Activated CD8-positive, alpha-beta T cell treated with anti-CD3 and anti-CD28 coated beads for 36 hours (primary cell): ENCODE measurements around the gene CDSN. TPM values are rescaled to one million over a fixed set of nuclear protein-coding genes. Genes with fewer than 3 reads are reported as not detected.

Source experiments
- ATAC-seq: fragments of 200-7000 bp; cut with Tn5 transposase; one replicate; pipeline ENCODE4 v1.10.0; 2021; ENCODE audit warnings: mild to moderate bottlenecking, moderate library complexity
- CTCF ChIA-PET: fragments of 350-600 bp; sonication (Branson Sonifier 250); formaldehyde crosslinking; loops from one replicate; lab custom pipeline; 2021; ENCODE audit warnings: antibody characterized with exemption; lab: Charles Lee
- POLR2A ChIA-PET: fragments of 350-600 bp; sonication (Branson Sonifier 250); formaldehyde crosslinking; loops from one replicate; lab custom pipeline; 2021; ENCODE audit warnings: antibody characterized with exemption; lab: Charles Lee
- DNase-seq: peaks from one replicate; pipeline ENCODE4 v3.0.0-alpha.2; 2020
- H3K27ac Mint-ChIP-seq: one replicate; pipeline ENCODE4 v1.8.0; 2021; ENCODE audit warnings: mild to moderate bottlenecking, mixed read lengths
- H3K27me3 Mint-ChIP-seq: one replicate; pipeline ENCODE4 v1.8.0; 2021; ENCODE audit warnings: mixed read lengths
- H3K36me3 Mint-ChIP-seq: one replicate; pipeline ENCODE4 v1.8.0; 2021; ENCODE audit warnings: low read depth, mixed read lengths
- H3K4me1 Mint-ChIP-seq: one replicate; pipeline ENCODE4 v1.8.0; 2021; ENCODE audit warnings: low read depth, mixed read lengths
- H3K4me3 Mint-ChIP-seq: one replicate; pipeline ENCODE4 v1.8.0; 2021; ENCODE audit warnings: mild to moderate bottlenecking, moderate library complexity, mixed read lengths
- H3K9me3 Mint-ChIP-seq: one replicate; pipeline ENCODE4 v1.8.0; 2021; ENCODE audit warnings: mixed read lengths
- intact Hi-C: fragments of 100-400 bp; cut with micrococcal nuclease; formaldehyde crosslinking; loops from one replicate; pipeline ENCODE4 v1.10.0; 2022
- total RNA-seq, 2 experiments: library from RNA; stranded (reverse); gene quantifications; one replicate each; pipeline ENCODE4 v1.2.3, GENCODE V29; 2021
- TF ChIP-seq, protein P1 (sequence below): fragments of 200-600 bp; IDR thresholded peaks from one replicate; pipeline ENCODE4 v1.8.0; 2022; ENCODE audit warnings: antibody characterized with exemption, mild to moderate bottlenecking

Gene CDSN
- total RNA-seq, 2 experiments from 2014 or later, result not detected

DNA sequence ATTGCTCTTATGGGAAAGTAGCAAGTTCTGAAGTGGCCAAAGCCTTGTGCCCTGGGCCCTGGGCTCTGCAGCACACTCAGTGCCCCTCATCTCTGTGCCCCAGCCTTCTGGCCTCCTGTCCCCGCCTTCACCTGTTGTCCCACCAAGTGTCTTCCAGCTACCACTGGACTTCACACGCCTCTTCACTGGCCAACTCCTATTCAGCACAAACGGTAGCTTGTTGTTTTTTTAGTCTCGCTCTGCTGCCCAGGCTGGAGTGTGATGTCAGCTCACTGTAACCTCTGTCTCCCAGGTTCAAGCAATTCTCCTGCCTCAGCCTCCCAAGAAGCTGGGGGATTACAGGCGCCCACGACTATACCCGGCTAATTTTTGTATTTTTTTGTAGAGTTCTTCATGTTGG is 32.5 kb upstream of the CDSN start:
- DNase-seq (no peak), ATAC-seq (no peak)
- TF ChIP-seq, protein P1, sequence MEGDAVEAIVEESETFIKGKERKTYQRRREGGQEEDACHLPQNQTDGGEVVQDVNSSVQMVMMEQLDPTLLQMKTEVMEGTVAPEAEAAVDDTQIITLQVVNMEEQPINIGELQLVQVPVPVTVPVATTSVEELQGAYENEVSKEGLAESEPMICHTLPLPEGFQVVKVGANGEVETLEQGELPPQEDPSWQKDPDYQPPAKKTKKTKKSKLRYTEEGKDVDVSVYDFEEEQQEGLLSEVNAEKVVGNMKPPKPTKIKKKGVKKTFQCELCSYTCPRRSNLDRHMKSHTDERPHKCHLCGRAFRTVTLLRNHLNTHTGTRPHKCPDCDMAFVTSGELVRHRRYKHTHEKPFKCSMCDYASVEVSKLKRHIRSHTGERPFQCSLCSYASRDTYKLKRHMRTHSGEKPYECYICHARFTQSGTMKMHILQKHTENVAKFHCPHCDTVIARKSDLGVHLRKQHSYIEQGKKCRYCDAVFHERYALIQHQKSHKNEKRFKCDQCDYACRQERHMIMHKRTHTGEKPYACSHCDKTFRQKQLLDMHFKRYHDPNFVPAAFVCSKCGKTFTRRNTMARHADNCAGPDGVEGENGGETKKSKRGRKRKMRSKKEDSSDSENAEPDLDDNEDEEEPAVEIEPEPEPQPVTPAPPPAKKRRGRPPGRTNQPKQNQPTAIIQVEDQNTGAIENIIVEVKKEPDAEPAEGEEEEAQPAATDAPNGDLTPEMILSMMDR, result no peak
- Mint-ChIP-seq H3K4me3 (no peak overlapping the region), H3K27me3 (no peaks in the 10 kb centered on the region), H3K9me3 (no peaks in the 10 kb centered on the region), H3K27ac (no peak overlapping the region), H3K36me3 (peaks cover 26% of the 10 kb centered on the region), H3K4me1 (peaks cover 5% of the 10 kb centered on the region)
- ChIA-PET CTCF (no interaction called here), POLR2A (interaction anchor here (1.0 kb wide), 1 partner anchor 9 kb away, joined by 3 read pairs; no protein-coding TSS in a partner anchor)
- intact Hi-C loops, result no loop called here

DNA sequence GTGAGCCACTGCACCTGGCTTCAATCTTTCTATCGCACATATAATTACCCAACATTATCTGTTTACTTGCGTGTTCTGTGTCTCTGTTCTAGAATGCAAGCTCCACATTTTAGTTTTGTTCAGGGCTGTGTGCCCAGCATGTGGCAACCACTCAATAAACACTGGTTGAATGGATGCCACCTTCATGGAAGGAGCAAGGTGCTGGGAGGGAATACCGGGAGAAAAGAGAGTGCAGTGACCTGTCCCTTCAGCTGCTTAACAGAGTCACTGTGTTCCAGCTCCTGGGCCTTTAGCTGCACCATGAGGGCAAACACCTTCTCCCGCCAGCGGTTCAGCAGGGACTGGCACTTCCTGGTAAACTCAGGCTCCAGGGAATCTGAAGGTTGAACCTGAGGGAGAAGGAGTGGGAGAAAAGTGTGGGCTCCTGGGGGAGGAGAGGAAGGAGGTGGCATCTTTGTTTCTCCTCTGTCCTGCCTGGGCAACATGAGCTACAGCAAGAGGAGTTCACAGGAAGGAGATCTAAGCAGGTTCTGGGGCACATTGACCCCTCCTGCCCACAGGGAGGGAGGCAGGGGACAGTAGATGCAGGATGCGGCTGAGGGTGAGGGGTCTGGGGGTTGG is 29.7 kb upstream of the CDSN start:
- intact Hi-C loops, result no loop called here
- H3K27ac Mint-ChIP-seq, result no peak overlapping the region
- TF ChIP-seq, protein P1, result no peak
- no peak for DNase-seq
- no peaks in the 10 kb centered on the region for H3K27me3 Mint-ChIP-seq
- CTCF ChIA-PET, result interaction anchor here (1.3 to 1.6 kb wide), 2 partner anchors 43 to 217 kb away, joined by 3 to 5 read pairs; no protein-coding TSS in a partner anchor
- peaks cover 17% of the 10 kb centered on the region for H3K36me3 Mint-ChIP-seq
- H3K4me1 Mint-ChIP-seq, result no peaks in the 10 kb centered on the region
- no peak for ATAC-seq
- no peak overlapping the region for H3K4me3 Mint-ChIP-seq
- POLR2A ChIA-PET, result interaction anchor here (0.6 kb wide), 1 partner anchor 18 kb away, joined by 3 read pairs; no protein-coding TSS in a partner anchor
- H3K9me3 Mint-ChIP-seq, result no peaks in the 10 kb centered on the region

DNA sequence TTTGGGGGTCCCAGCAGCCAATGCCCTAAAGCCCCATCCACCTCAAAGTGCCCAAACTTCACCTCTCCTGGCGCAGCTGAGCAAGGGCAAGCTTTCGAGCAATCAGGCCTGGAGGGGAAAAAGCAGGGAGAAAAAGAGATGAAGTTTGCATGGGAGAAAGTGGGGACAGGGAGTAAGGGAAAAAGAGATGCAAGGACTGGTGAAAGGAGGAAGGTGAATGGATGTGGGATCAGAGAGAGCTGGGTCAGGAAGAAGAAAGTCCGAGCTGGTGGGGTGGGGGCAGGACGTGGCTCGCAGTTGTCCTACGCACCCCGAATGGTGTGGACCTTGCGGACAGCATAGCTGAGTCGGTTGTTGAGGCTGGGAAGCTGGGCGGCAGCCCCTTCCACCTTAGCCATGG is 25.1 kb upstream of the CDSN start:
- Mint-ChIP-seq H3K36me3 (peaks cover 2% of the 10 kb centered on the region), H3K27ac (no peak overlapping the region), H3K4me1 (no peaks in the 10 kb centered on the region), H3K27me3 (no peaks in the 10 kb centered on the region), H3K9me3 (no peaks in the 10 kb centered on the region), H3K4me3 (no peak overlapping the region)
- TF ChIP-seq, protein P1, result no peak
- ChIA-PET CTCF (interaction anchor here (0.8 to 1.0 kb wide), 2 partner anchors 17 to 228 kb away, joined by 3 to 4 read pairs; no protein-coding TSS in a partner anchor), POLR2A (interaction anchor here (1.6 to 1.7 kb wide), 2 partner anchors 27 to 51 kb away, joined by 5 to 10 read pairs; no protein-coding TSS in a partner anchor)
- DNase-seq (no peak), ATAC-seq (no peak)
- intact Hi-C loops, result no loop called here

DNA sequence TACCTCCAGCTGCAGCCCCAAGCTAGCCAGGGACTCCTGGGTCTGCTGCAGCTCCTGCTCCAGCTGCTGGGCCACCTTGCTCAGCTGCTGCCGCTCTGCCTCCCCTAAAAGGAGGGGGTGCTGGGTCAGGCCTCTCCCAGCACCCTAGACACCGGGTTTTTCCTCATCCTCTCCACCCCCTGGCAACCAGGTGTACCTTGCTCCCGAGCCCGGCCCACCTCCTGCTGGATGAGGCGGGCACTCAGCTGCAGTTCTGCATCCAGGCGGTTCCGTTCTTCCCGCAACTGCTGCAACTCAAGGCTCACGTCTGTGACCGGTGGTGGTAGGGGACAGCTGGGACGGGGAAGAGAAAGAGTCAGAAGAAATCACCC is 24.7 kb upstream of the CDSN start:
- DNase-seq (no peak), ATAC-seq (no peak)
- no peak overlapping the region for H3K27ac Mint-ChIP-seq
- H3K4me1 Mint-ChIP-seq, result no peaks in the 10 kb centered on the region
- no peaks in the 10 kb centered on the region for H3K9me3 Mint-ChIP-seq
- intact Hi-C loops, result no loop called here
- ChIA-PET CTCF (interaction anchor here (0.8 kb wide), 1 partner anchor 228 kb away, joined by 3 read pairs; no protein-coding TSS in a partner anchor), POLR2A (interaction anchor here (1.6 kb wide), 1 partner anchor 52 kb away, joined by 10 read pairs; no protein-coding TSS in a partner anchor)
- TF ChIP-seq, protein P1, result no peak
- no peak overlapping the region for H3K4me3 Mint-ChIP-seq
- H3K27me3 Mint-ChIP-seq, result no peaks in the 10 kb centered on the region
- peaks cover 2% of the 10 kb centered on the region for H3K36me3 Mint-ChIP-seq

DNA sequence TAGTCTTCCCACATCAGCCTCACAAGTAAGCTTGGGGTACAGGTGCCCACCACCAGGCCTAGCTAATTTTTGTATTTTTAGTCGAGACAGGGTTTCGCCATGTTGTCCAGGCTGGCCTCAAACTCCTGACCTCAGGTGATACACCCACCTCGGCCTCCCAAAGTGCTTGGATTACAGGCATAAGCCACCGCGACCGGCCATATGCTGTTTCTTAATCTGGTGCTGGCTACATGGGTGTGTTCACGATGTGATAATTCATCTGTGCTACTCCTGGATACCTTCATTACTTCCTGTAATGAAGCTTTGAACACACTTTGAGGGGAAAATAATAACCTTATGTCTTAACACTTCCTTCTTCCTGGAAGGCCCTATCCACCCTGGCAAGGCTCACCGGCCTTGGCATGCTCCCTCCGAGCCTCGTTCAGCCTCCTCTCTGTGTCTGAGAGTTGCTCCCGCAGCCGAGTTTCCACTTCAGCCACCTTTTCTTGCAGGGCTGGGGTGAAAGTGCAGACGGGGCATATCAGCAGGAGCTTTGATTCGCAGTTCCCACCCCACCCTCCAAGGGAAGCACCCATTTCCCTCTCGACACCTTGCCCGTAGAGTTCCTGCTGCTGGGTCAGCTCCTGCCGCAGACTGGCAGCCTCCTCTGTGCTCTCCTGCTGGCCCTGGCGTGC is 24.2 kb upstream of the CDSN start:
- ATAC-seq (no peak), DNase-seq (no peak)
- ChIA-PET POLR2A (interaction anchor here (1.1 to 1.6 kb wide), 2 partner anchors 52 to 287 kb away, joined by 3 to 10 read pairs; no protein-coding TSS in a partner anchor), CTCF (interaction anchor here (0.8 kb wide), 1 partner anchor 229 kb away, joined by 3 read pairs; no protein-coding TSS in a partner anchor)
- Mint-ChIP-seq H3K4me1 (no peaks in the 10 kb centered on the region), H3K36me3 (peaks cover 2% of the 10 kb centered on the region), H3K4me3 (no peak overlapping the region), H3K9me3 (no peaks in the 10 kb centered on the region), H3K27ac (no peak overlapping the region), H3K27me3 (no peaks in the 10 kb centered on the region)
- intact Hi-C loops, result no loop called here
- TF ChIP-seq, protein P1, result no peak
